GM15510 (cell line): ENCODE data around the gene GFRA1.

Experiments used
- POLR2A ChIP-seq: IDR thresholded peaks from 3 replicates; pipeline ENCODE4 v1.6.1; 2011; ENCODE audit warnings: borderline replicate concordance; ENCODE audit not compliant: insufficient read length; ENCODE audit errors: extremely low read depth

GFRA1 gene

DNA sequence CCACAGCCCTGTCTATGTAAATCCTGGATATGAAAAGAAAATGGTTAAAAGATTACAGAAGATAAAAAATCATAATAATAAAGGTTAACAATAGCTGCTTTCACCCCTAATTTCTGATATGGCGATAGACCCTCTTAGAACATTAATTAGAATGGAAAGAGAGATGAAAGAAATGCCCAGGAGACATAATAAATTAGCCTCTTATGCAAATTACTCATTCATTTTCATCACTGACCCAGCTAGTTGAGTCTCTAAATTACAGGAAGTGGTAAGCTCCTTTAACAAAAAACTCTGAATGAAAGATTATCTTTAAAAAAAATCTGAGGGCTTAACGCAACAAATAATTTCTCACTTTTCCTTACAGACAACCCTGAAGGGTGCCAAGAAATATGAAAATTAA, 12.4 kb downstream of the GFRA1 start:
- no peak for TF ChIP-seq POLR2A

DNA sequence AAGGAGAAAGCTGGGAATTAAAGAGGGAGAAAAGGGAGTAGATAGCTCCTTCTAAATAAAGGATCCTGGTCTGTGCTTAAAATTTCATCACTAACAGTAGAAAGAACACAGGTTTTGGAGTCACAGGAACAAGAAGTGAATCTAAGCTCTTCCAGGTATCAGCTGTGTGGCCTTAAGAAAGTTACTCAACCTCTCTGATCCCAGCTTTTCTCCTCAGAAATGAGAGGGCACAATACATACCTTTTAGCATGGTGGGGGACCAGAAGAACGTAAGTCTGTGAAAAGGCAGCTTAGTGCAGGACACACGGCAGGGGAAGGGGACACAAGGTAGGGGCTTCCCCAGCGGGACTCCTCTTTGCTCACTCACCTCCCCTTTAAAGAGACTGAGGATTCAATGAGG, 13.4 kb downstream of the GFRA1 start:
- no peak for TF ChIP-seq POLR2A

DNA sequence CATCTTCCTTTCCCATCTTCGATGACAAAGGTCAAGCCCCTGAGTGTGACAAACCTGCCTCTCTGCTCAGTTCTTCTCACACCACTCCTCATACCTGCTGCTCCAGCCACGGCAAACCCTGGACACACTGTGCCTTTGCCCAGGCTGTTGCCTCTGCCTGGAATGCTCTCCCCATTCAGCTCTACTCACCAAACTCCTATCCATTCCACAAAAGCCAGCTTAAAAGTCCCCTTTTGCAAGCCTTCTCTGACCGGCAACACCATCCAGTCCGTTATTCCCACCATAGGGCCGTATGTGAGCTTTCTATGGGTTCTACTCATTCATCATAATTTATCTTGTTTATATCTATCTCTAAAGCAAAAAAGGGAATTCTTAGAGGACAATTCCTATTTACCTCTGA, 15.2 kb downstream of the GFRA1 start:
- TF ChIP-seq POLR2A = no peak

DNA sequence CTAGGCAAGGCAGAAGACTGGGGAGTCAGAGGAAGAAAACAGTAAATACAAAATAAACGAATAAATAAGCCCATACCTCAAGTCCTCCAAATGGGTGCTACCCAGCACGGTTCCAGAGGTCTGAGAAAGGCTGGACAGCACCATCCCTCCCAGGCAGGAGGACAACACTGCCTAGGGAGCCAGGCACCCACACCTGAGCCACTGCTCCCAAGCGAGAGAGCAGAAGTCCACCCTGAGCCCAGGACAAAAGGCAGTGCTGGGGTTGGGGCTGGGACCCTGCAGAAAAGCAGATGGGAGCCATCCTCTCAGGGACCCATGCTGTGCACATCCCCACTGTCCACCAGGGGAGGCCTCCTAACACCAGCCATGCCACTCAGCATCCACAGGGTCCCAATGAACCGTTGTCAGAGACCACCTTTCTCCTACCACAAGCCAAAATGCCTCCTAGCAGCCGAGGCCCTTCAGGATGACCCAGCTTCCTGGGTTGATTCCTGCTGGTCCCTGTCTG, 16.2 kb downstream of the GFRA1 start:
- TF ChIP-seq POLR2A = no peak

DNA sequence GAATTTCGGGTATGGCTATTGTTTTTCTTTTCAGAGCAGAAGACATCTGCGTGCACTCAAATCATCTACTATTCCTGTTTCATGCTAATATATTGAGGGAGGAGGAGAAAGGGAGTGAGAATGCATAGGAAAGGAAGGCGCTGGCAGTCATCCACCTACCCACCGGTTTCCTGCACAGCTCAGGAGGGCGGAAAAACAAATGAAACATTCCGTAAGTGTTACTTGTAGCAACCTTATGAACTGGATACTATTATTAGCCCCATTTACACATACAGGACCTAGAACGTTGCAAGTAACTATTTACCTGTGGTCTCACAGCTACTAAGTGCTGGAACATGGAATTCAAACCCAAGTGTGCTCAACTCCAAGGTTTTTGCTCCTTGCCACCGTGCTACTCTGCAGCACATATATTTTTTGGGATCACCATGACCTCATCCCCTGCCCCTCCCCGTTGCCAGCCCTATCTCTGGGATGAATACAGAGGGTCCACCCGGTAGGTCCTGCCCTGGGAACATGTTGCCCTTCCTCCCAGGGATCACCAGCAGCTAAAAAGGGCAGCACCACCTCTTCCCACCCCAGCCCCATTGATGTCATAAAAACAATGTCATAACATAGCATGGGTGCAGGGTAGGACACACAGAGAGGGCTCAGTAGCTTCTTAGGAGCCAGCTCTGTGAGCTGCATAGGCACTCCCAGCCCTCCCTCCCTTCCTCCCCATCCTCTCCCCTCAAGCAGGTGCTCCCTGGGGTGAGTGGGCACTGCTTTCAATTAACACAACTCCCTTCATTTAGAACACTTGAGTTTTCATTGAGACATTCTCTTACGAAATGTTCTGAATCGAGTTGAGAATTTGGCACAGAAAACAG, 16.9 kb downstream of the GFRA1 start:
- TF ChIP-seq POLR2A = no peak

DNA sequence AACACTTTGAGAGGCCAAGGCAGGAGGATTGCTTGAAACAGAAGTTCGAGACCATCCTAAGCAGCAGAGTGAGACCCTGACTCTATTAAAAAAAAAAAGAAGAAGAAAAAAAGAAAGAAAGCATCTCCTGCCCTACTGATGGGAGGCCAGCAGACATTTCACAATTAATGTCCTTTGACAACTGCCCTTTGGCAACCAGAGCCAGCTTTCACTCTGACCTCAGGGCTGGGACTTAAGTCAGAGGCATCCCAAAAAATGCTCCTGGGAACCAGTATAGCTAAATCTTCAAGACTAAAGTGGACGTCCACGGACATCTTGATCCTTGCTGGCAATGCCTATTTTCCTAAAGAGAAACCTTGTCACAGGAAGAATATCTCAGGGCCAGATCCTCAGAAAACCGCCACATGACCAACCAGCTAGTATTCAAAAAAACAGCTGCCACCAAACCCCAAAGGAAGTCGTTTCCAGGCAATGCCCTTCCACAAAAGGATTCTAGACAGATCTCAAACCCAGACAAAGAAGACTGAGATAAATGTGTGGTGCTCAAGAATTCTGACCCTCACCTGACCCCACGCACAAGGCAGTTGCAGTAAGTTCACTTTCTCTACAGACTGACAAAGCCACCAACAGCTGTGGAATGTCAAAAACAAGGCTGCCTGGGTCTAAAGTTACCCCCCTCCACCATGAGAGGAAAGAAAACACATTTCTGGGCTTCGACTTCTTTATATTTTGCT, 18.4 kb downstream of the GFRA1 start:
- no peak for TF ChIP-seq POLR2A

DNA sequence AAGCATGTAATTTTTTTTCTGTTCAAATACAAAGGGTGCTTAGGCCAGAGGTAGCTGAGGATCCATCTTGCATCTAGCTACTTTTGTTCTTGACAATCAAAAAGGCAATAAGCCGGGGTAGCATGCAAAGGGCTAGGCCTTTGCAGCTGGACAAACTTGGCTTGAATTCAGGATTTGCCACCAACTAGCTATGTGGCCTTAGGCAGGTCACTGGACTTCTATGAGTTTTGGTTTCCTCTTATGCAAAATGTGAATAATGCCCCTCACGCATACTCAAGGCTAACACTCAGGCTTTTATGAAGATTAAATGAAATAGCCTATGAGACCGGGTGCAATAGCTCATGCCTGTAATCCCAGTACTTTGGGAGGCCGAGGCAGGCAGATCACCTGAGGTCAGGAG, 19.3 kb downstream of the GFRA1 start:
- no peak for TF ChIP-seq POLR2A

DNA sequence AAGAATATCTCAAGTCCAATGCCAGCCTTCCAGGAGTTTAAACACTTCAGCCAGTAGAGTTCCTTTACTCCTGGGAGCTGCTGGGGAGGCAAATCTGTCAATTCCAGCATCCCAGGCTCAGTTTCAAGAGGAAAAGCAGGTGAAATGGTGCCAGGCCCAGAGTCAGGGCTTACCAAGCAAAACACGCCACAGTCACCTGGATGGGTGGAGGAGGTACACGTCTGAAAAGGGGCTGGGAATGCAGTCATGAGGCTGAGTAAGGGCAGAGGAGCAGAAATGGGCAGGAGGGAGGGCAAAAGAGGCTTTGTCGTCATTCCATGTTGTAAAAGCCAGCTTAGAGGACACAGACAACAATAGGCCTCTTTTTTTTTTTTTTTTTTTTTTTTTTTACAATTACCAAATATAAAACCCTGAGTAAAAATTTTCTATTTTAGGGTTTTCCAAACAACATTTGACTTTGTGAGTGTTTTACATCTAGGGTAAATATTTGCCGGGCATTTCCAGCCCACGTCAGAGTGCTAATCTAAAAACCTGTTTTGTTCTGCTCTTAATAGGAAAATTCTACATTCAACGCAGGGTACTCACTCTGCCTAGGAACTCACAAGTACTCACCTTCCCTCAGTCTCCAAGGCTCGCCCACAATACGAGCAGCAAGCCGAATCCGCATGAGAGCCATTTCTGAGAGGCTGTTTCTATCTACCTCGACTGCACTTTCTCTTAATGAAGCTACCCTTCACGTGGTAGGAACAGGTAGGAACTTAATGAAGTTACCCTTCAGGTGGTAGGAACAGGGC, 21.2 kb downstream of the GFRA1 start:
- TF ChIP-seq POLR2A = no peak

DNA sequence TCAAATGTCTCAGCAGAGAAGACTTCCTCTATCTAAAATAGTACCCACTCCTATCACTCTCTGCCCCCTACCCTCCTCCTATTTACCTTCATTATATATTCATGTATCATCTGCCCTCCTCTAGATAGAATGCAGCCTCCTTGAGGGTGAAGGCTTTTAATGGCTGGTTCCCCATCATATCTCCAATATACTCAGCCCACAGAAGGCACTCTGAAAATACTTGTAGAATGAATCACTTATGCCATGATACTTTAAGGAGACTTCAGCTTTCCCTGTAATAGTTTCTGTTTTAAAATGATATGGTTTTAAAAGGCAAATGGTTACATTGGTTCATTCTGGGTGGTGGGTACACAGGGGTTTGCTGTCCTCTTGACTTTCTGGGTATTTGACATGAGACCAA, 25.3 kb downstream of the GFRA1 start:
- no peak for TF ChIP-seq POLR2A

DNA sequence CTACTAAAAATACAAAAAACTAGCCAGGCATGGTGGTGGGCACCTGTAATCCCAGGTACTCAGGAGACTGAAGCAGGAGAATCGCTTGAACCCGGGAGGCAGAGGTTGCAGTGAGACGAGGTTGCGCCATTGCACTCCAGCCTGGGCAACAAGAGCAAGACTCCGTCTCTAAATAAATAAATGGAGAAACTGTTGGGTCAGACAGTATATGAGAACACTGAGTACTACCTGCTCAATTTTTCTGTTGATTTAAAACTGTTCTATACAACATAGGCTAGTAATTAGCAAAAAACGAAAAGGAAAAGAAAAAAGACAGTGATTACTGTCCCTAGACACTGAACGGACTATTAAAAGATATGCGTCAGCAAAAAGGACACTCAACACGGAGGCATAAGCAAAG, 26.7 kb downstream of the GFRA1 start:
- no peak for TF ChIP-seq POLR2A

DNA sequence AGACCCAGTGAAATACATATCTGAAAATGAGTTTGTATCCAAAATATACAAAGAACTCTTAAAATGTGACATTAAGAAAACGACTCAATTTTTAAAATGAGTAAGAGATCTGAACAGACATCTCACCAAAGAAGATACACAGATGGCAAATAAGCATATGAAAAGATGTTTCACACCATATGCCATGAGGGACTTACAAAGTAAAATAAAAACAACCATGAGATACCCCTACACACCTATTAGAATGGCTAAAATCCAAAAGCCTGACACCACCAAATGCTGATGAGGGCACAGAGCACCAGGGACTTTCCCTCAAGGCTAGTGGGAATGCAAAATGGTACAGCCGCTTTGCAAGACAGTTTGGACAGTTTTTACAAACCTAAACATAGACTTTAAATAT, 27.9 kb downstream of the GFRA1 start:
- no peak for TF ChIP-seq POLR2A

DNA sequence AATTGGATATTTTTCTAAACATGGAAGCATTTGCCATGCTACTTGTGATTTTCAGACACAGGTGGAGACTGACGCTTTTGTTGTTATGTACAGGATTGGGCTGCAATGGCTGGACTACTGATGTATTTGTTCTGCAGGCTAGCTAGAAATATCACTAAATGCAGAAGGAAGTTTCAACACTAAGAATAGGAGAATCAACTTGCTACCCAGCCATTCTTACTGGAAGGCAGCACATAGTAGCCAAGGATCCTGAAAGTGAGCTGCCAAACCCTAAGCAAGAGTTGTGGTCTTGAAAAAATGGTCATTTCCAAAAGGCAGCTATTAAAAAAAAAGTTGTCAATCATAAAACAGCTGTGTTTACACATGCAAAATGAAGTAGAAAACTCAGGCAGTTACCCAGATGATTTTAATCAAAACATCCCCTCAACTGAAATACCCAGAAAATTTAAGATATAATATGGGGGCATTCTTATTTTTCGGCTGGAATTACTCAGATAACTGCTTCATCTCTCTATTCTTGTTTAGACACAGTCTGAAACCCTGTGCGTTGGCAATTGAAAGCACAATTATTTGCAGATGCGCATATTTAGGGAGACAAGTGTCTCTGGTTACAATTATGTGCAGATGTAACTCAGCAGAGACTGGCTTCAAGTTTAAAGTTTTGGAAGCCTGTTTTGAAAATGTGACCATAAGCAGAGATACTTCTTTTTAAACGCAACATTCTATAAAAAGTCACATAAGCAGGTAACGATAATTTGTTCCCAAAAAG, 31.2 kb downstream of the GFRA1 start:
- TF ChIP-seq POLR2A = no peak

DNA sequence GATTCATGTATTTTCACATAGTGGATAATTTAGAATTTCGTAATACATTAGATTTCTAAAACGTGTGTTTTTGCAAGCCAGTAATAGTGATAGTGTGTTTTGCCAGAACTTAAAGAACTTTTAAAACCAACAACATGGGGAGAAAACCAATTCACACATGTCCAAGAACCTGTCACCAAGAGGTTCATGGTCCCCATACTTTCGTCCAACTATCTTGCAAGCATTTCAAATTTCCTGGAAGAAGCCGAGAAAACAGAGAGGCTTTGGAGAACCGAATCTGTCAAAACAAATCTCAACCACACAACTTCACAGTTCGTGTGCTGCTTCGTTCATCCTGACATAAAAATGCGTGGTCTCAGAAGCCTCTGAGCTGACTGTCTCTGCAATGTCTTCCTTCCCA, 31.9 kb downstream of the GFRA1 start:
- TF ChIP-seq POLR2A = no peak
